Dendritic cell treated with granulocyte-macrophage colony-stimulating factor and Interleukin-4, amounts not matched to agents 40 ng/mL and 50 ng/mL, for 4 days (primary cell): ENCODE data around the gene MMP24.
A peak's percentile ranks its signal among the peaks of the same experiment; 100 is the strongest.

Experiments used
- H3K27ac Mint-ChIP-seq: one replicate; pipeline ENCODE4 v1.8.0; 2022; ENCODE audit warnings: mild to moderate bottlenecking, mixed read lengths
- H3K27me3 Mint-ChIP-seq: one replicate; pipeline ENCODE4 v1.8.0; 2022; ENCODE audit warnings: mild to moderate bottlenecking, mixed read lengths
- H3K36me3 Mint-ChIP-seq: one replicate; pipeline ENCODE4 v1.8.0; 2022; ENCODE audit warnings: low read depth, mixed read lengths
- H3K4me1 Mint-ChIP-seq: one replicate; pipeline ENCODE4 v1.8.0; 2022; ENCODE audit warnings: low read depth, mixed read lengths
- H3K4me3 Mint-ChIP-seq: one replicate; pipeline ENCODE4 v1.8.0; 2022; ENCODE audit warnings: mild to moderate bottlenecking, moderate library complexity, mixed read lengths
- H3K9me3 Mint-ChIP-seq: one replicate; pipeline ENCODE4 v1.8.0; 2022; ENCODE audit warnings: mixed read lengths
- intact Hi-C: fragments of 100-400 bp; cut with micrococcal nuclease; formaldehyde crosslinking; loops from one replicate; pipeline ENCODE4 v1.15.0; 2022

Gene MMP24

GRCh38 chr20:35318502-35319157 lies 92.1 kb downstream of the MMP24 start:
- H3K4me3 Mint-ChIP-seq = no peak overlapping the region
- H3K9me3 Mint-ChIP-seq = no peaks in the 10 kb centered on the region
- peaks cover 22% of the 10 kb centered on the region for H3K4me1 Mint-ChIP-seq
- H3K27me3 Mint-ChIP-seq = no peaks in the 10 kb centered on the region
- no peak overlapping the region for H3K27ac Mint-ChIP-seq
- H3K36me3 Mint-ChIP-seq = peaks cover 13% of the 10 kb centered on the region
- intact Hi-C loops = no loop called here

DNA sequence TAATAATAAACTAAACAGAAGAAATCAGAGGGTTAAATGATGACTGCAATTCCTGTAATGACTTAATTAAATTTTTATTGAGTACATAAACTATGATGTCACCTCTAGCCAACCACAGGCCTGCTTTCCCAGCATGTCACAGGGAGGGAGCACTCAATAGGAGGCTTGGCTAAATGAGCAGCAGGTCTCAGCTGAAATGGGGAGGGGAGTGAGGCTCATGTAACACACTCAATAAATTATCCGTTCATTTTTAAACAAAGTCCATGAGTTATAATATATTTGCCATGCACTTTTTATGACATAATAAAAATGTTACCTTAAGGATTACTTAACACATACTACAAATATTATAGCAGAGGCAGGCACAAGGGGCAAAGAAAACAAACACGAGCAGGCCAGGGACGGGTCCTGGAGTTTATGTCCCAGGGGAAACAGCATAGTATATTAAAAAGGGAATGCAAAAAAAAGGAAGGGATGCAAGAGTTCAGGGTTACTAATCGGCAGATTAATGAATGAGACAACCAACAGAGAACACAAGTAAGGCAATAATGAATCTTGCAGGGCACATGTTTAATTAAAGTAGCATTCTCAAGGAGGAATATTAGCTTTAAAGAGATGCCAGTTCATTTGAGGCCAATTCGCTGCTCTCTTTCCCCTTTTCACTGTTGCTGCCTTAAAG lies 92.8 kb downstream of the MMP24 start:
- H3K9me3 Mint-ChIP-seq = no peaks in the 10 kb centered on the region
- no peak overlapping the region for H3K27ac Mint-ChIP-seq
- no peaks in the 10 kb centered on the region for H3K27me3 Mint-ChIP-seq
- intact Hi-C loops = no loop called here
- H3K36me3 Mint-ChIP-seq = peaks cover 9% of the 10 kb centered on the region
- peaks cover 26% of the 10 kb centered on the region for H3K4me1 Mint-ChIP-seq
- H3K4me3 Mint-ChIP-seq = no peak overlapping the region

- Mint-ChIP-seq H3K4me1 (peaks cover 26% of the 10 kb centered on the region), H3K9me3 (no peaks in the 10 kb centered on the region), H3K36me3 (peaks cover 6% of the 10 kb centered on the region), H3K4me3 (no peak overlapping the region), H3K27me3 (no peaks in the 10 kb centered on the region), H3K27ac (no peak overlapping the region)
- intact Hi-C loops = no loop called here
Measured at GRCh38 chr20:35319871-35320197, 93.3 kb downstream of the MMP24 start.

- H3K27me3 Mint-ChIP-seq = no peaks in the 10 kb centered on the region
- no peak overlapping the region for H3K27ac Mint-ChIP-seq
- H3K4me1 Mint-ChIP-seq = peaks cover 26% of the 10 kb centered on the region
- H3K36me3 Mint-ChIP-seq = peaks cover 6% of the 10 kb centered on the region
- H3K4me3 Mint-ChIP-seq = no peak overlapping the region
- intact Hi-C loops = no loop called here
- H3K9me3 Mint-ChIP-seq = no peaks in the 10 kb centered on the region
Measured at GRCh38 chr20:35320396-35321126, 94.1 kb downstream of the MMP24 start.

GRCh38 chr20:35325401-35325800 lies 98.9 kb downstream of the MMP24 start:
- H3K36me3 Mint-ChIP-seq = peaks cover 6% of the 10 kb centered on the region
- no peaks in the 10 kb centered on the region for H3K9me3 Mint-ChIP-seq
- H3K4me3 Mint-ChIP-seq = peak overlapping the region; percentile 39
- H3K27me3 Mint-ChIP-seq = no peaks in the 10 kb centered on the region
- H3K4me1 Mint-ChIP-seq = peaks cover 43% of the 10 kb centered on the region
- intact Hi-C loops = no loop called here
- H3K27ac Mint-ChIP-seq = peak overlapping the region; percentile 93

GRCh38 chr20:35326021-35326739 lies 99.7 kb downstream of the MMP24 start:
- no peaks in the 10 kb centered on the region for H3K36me3 Mint-ChIP-seq
- peak overlapping the region; percentile 93 for H3K27ac Mint-ChIP-seq

More at GRCh38 chr20:35326021-35326739, 99.7 kb downstream of the MMP24 start:
- H3K4me3 Mint-ChIP-seq = peak overlapping the region; percentile 39
- H3K9me3 Mint-ChIP-seq = no peaks in the 10 kb centered on the region
- H3K4me1 Mint-ChIP-seq = peaks cover 39% of the 10 kb centered on the region
- intact Hi-C loops = no loop called here
- no peaks in the 10 kb centered on the region for H3K27me3 Mint-ChIP-seq
